SU-DHL-6 (cell line): ENCODE data around the gene TASL.

Experiments
- H2AFZ ChIP-seq: fragments of 200-600 bp; sonication (generic); 2 replicates; pipeline ENCODE4 v1.6.1; 2014; ENCODE audit warnings: low read depth, mild to moderate bottlenecking, moderate library complexity, mixed read lengths, antibody characterized with exemption, low read length; ENCODE audit not compliant: severe bottlenecking
- H3F3A ChIP-seq: fragments of 200-600 bp; shearing (Covaris generic); 2 replicates; pipeline ENCODE4 v1.6.0; 2016; ENCODE audit warnings: antibody characterized with exemption, mild to moderate bottlenecking; ENCODE audit not compliant: insufficient read depth
- H3K27ac ChIP-seq: fragments of 200-600 bp; sonication (generic); 2 replicates; pipeline ENCODE4 v1.5.1; 2016; ENCODE audit warnings: low read depth, mild to moderate bottlenecking, low read length, moderate library complexity, mixed read lengths
- H3K27me3 ChIP-seq: fragments of 200-600 bp; sonication (generic), shearing (Covaris generic); 2 replicates; pipeline ENCODE4 v1.6.0; 2014; ENCODE audit warnings: mild to moderate bottlenecking, low read length
- H3K36me3 ChIP-seq: fragments of 200-600 bp; sonication (generic); 2 replicates; pipeline ENCODE4 v1.6.1; 2014; ENCODE audit warnings: mild to moderate bottlenecking, low read length, mixed read lengths
- H3K4me2 ChIP-seq: fragments of 300-600, 200-600 bp; shearing (Covaris generic), sonication (generic); 2 replicates; pipeline ENCODE4 v1.6.0; 2014; ENCODE audit warnings: low read length, low read depth, mild to moderate bottlenecking; ENCODE audit not compliant: poor library complexity, severe bottlenecking
- H3K4me3 ChIP-seq: fragments of 200-600 bp; sonication (generic); 2 replicates; pipeline ENCODE4 v1.5.1; 2014; ENCODE audit warnings: antibody characterized with exemption, low read length, mild to moderate bottlenecking, mixed read lengths; ENCODE audit not compliant: insufficient read depth, poor library complexity, severe bottlenecking
- H3K79me2 ChIP-seq: fragments of 200-600 bp; sonication (generic); 2 replicates; pipeline ENCODE4 v1.6.1; 2014; ENCODE audit warnings: mild to moderate bottlenecking, low read length, moderate library complexity; ENCODE audit not compliant: insufficient read depth
- H3K9ac ChIP-seq: fragments of 200-600 bp; sonication (generic); 2 replicates; pipeline ENCODE4 v1.7.0; 2014; ENCODE audit warnings: mild to moderate bottlenecking, low read length
- H3K9me2 ChIP-seq: fragments of 200-600 bp; sonication (generic); replicated peaks from 2 replicates; pipeline ENCODE4 v1.6.1; 2014; ENCODE audit warnings: low read length; ENCODE audit not compliant: insufficient read depth
- H3K9me3 ChIP-seq: fragments of 200-600 bp; sonication (generic); 2 replicates; pipeline ENCODE4 v1.6.1; 2014; ENCODE audit warnings: low read length, mixed read lengths; ENCODE audit not compliant: insufficient read depth
- H4K20me1 ChIP-seq: fragments of 200-600 bp; sonication (generic); 2 replicates; pipeline ENCODE4 v1.6.1; 2014; ENCODE audit warnings: low read depth, mild to moderate bottlenecking, antibody characterized with exemption, low read length, moderate library complexity, mixed read lengths
- EZH2phosphoT487 ChIP-seq: fragments of 200-600 bp; sonication (generic), shearing (Covaris generic); conservative IDR thresholded peaks from 2 replicates; pipeline ENCODE4 v1.6.1; 2018; ENCODE audit warnings: mild to moderate bottlenecking, antibody characterized with exemption, low read length, moderate library complexity, mixed read lengths
- TF ChIP-seq, protein P1 (sequence below): fragments of 200-600 bp; sonication (generic); IDR thresholded peaks from one replicate; pipeline ENCODE4 v1.5.1; 2017; ENCODE audit warnings: antibody characterized with exemption, mild to moderate bottlenecking, low read length, moderate library complexity; ENCODE audit not compliant: insufficient read depth, poor library complexity, severe bottlenecking

The TASL gene

DNA sequence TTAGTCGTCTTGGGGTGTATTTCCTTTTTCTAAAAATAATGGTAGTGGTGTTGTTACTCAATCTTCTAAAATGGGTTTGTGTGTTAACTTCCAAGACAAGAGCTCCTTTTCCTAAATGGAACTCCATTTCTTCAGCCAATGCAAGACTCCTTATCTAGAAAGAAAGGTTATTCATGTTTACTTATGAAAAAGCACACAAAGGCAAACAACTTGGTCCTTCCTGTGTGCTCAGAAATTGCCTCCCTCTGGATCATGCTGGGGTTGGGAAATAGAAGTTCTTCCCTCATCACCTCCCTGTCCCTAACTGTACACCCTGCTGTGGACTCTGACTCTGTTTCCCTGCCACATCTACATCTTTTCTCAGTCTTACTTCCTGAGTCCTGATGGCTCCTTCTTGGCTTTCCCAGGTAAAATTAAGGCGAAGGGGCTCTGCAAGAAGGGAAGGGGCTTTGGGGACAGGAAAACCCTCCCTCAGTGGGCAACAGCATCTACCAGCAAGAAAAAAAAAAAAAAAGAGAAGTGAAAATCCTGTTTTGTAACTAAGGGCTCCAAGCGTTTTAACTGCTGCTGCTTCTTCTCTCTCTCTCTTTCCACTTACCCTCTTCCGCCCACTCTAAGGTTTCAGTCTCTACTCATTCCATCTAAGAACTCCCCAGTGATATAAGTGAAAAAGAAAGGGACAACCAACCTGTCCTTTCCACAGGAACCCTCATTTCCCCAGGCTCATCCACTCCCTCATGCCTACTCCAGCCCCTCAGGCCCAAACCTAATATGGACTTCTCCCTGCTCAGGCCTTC lies 19.8 kb upstream of the TASL start:
- no peak overlapping the region for H2AFZ ChIP-seq
- H3K27me3 ChIP-seq = no peaks in the 10 kb centered on the region
- H3K9me2 ChIP-seq = no peaks in the 10 kb centered on the region
- H3K27ac ChIP-seq = no peak overlapping the region
- H3K4me3 ChIP-seq = no peak overlapping the region
- no peak for TF ChIP-seq EZH2phosphoT487
- TF ChIP-seq, protein P1, sequence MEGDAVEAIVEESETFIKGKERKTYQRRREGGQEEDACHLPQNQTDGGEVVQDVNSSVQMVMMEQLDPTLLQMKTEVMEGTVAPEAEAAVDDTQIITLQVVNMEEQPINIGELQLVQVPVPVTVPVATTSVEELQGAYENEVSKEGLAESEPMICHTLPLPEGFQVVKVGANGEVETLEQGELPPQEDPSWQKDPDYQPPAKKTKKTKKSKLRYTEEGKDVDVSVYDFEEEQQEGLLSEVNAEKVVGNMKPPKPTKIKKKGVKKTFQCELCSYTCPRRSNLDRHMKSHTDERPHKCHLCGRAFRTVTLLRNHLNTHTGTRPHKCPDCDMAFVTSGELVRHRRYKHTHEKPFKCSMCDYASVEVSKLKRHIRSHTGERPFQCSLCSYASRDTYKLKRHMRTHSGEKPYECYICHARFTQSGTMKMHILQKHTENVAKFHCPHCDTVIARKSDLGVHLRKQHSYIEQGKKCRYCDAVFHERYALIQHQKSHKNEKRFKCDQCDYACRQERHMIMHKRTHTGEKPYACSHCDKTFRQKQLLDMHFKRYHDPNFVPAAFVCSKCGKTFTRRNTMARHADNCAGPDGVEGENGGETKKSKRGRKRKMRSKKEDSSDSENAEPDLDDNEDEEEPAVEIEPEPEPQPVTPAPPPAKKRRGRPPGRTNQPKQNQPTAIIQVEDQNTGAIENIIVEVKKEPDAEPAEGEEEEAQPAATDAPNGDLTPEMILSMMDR = no peak
- peak overlapping the region; percentile 17 for H3K4me2 ChIP-seq
- H3K36me3 ChIP-seq = no peaks in the 10 kb centered on the region
- no peaks in the 10 kb centered on the region for H3F3A ChIP-seq
- H3K79me2 ChIP-seq = no peaks in the 10 kb centered on the region
- H3K9ac ChIP-seq = no peak overlapping the region
- no peaks in the 10 kb centered on the region for H3K9me3 ChIP-seq
- no peaks in the 10 kb centered on the region for H4K20me1 ChIP-seq

DNA sequence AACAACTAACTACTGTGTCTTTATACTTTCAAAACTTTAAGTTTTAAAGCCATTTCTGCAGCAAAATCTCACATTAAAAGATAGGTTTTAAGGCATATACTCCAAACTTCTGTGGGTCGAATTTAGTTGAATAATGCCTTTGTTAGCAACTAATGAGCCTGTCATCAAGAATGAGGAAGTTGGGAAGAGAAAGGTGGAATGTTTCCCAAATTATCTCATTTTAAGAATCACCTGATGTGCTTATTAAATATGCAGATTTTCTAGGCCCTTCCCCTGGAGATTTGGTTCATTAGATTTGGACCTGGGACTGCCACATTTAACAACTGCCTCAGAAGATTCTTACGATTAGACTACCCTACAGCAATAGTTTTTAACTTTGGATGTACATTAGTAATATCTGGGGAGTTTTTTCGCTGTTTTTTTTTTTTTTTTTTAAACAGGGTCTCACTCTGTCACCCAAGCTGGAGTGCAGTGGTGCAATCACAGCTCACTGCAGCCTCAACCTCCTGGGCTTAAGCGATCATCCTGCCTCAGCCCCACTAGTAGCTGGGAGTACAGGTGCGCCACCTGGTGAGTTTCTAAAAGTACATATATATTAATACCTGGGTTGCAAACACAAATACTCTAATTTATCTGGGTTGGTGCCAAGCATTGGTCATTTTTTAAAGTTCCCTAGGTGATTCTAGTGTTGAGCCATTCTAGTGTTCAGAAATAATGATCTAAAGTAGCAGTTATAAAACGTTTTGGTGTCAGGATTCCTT lies 16.1 kb upstream of the TASL start:
- no peak overlapping the region for H3K27ac ChIP-seq
- no peak overlapping the region for H3K9ac ChIP-seq
- TF ChIP-seq, protein P1 = peak; percentile 11
- TF ChIP-seq EZH2phosphoT487 = no peak
- H2AFZ ChIP-seq = no peak overlapping the region
- H3F3A ChIP-seq = no peaks in the 10 kb centered on the region
- H3K9me3 ChIP-seq = no peaks in the 10 kb centered on the region
- H3K27me3 ChIP-seq = no peaks in the 10 kb centered on the region
- no peaks in the 10 kb centered on the region for H3K9me2 ChIP-seq
- H3K36me3 ChIP-seq = no peaks in the 10 kb centered on the region
- no peaks in the 10 kb centered on the region for H4K20me1 ChIP-seq
- no peaks in the 10 kb centered on the region for H3K79me2 ChIP-seq
- H3K4me3 ChIP-seq = no peak overlapping the region
- H3K4me2 ChIP-seq = peak overlapping the region; percentile 22

DNA sequence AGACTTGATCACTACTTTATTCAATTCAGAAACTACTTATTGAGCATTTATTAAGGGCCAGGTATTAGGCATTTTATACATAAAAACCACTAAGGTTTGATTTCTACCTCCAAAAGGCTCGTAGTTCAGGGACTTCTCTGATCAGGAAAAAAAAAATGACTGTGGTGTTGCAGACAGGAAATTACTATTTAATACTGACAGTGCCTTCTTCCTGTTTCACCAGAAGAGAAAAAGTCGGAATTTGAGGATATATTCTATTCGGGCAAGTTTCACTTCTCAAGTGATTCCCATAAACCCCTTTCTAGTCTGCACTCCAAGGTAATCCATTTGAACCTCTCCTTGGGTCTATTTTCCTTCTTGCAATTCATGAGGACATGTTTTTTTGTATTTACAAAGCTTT lies 15.3 kb upstream of the TASL start:
- Histone ChIP-seq H3K27ac (no peak overlapping the region), H2AFZ (no peak overlapping the region), H3K9me3 (no peaks in the 10 kb centered on the region), H3K4me2 (peak overlapping the region; percentile 22), H3K9ac (no peak overlapping the region), H3K4me3 (no peak overlapping the region), H3K9me2 (no peaks in the 10 kb centered on the region), H4K20me1 (no peaks in the 10 kb centered on the region), H3F3A (no peaks in the 10 kb centered on the region), H3K36me3 (no peaks in the 10 kb centered on the region), H3K79me2 (no peaks in the 10 kb centered on the region), H3K27me3 (no peaks in the 10 kb centered on the region)
- TF ChIP-seq, protein P1 = no peak
- no peak for TF ChIP-seq EZH2phosphoT487
